ENCODE measurements around the gene POLR2E. TPM values are rescaled to one million over a fixed set of nuclear protein-coding genes. Genes with fewer than 3 reads are reported as not detected.

The POLR2E gene
- total and polyA plus RNA-seq, 4 donors = 51.8 to 211 (median 171) TPM

GRCh38 chr19:1055028-1055425 is 40.1 kb downstream of the POLR2E start (continued):
- no peak for TF ChIP-seq CTCF (IDR thresholded peaks at IDR 0.05; ENCODE audit: low read depth, low read length, missing input control)
- no peak for TF ChIP-seq HNF4G (IDR thresholded peaks at IDR 0.05)
- no peak for TF ChIP-seq TAF1 (conservative IDR thresholded peaks at IDR 0.05)
- TF ChIP-seq MAX (IDR thresholded peaks at IDR 0.05) = no peak
- no peak for TF ChIP-seq FOXA2 (IDR thresholded peaks at IDR 0.05)
- TF ChIP-seq SP1 (IDR thresholded peaks at IDR 0.05) = no peak
- TF ChIP-seq YY1 (IDR thresholded peaks at IDR 0.05) = no peak

GRCh38 chr19:1054102-1055027 is 40.8 kb downstream of the POLR2E start:
- no peaks in the 10 kb centered on the region for H3K27me3 ChIP-seq (ENCODE audit: control insufficient read depth in 4 of 4, insufficient read depth in 4 of 4, low read length in 3 of 4)
- WGBS = 98% methylated on average over 28 of the region's 28 CpGs
- H3K4me3 ChIP-seq (ENCODE audit: low read depth in 1 of 3, low read length in 3 of 3) = no peak overlapping the region
- TF ChIP-seq EGR1 (IDR thresholded peaks at IDR 0.05; ENCODE audit: low read depth in 2 of 2) = no peak
- TF ChIP-seq HNF4A (conservative IDR thresholded peaks at IDR 0.05) = no peak
- no peak for TF ChIP-seq REST (IDR thresholded peaks at IDR 0.05)
- no peak for TF ChIP-seq MAX (IDR thresholded peaks at IDR 0.05)
- no peak for TF ChIP-seq RXRA (IDR thresholded peaks at IDR 0.05)
- TF ChIP-seq FOXA2 (IDR thresholded peaks at IDR 0.05) = no peak
- no peak for TF ChIP-seq ZBTB33 (IDR thresholded peaks at IDR 0.05)
- TF ChIP-seq JUND (IDR thresholded peaks at IDR 0.05) = no peak
- TF ChIP-seq TAF1 (conservative IDR thresholded peaks at IDR 0.05) = no peak
- TF ChIP-seq RAD21 (IDR thresholded peaks at IDR 0.05) = no peak
- TF ChIP-seq HNF4G (IDR thresholded peaks at IDR 0.05) = no peak
- no peak for TF ChIP-seq NR2F2 (IDR thresholded peaks at IDR 0.05)
- no peak for TF ChIP-seq GABPA (IDR thresholded peaks at IDR 0.05 in 1 of 2, conservative IDR thresholded peaks at IDR 0.05 in 1 of 2)
- TF ChIP-seq FOXA1 (IDR thresholded peaks at IDR 0.05) = no peak
- no peak for TF ChIP-seq YY1 (IDR thresholded peaks at IDR 0.05)
- TF ChIP-seq ATF3 (IDR thresholded peaks at IDR 0.05) = no peak
- TF ChIP-seq CTCF (IDR thresholded peaks at IDR 0.05; ENCODE audit: low read depth, low read length, missing input control) = no peak
- TF ChIP-seq SP1 (IDR thresholded peaks at IDR 0.05) = no peak
- H3K27ac ChIP-seq (ENCODE audit: low read depth in 1 of 2, low read length in 2 of 2) = no peak overlapping the region
- H3K9me3 ChIP-seq (ENCODE audit: control insufficient read depth in 4 of 4, low read length in 3 of 4) = peaks cover 0 to 13% (median 0%) of the 10 kb centered on the region in 4 donors
- H3K36me3 ChIP-seq (ENCODE audit: control insufficient read depth in 4 of 4, insufficient read depth in 3 of 4, low read depth in 1 of 4, low read length in 3 of 4) = no peaks in the 10 kb centered on the region
- no peaks in the 10 kb centered on the region for H3K4me1 ChIP-seq (ENCODE audit: control insufficient read depth in 4 of 4, insufficient read depth in 4 of 4, low read length in 3 of 4)
- no peak for DNase-seq (ENCODE audit: low spot score)
- H3K9ac ChIP-seq (ENCODE audit: low read depth in 1 of 2, low read length in 2 of 2) = no peak overlapping the region
